Activated naive CD4-positive, alpha-beta T cell treated with anti-CD3 and anti-CD28 coated beads, Interleukin-2, amount 10 ng/mL, durations not matched to agents 7 days and 5 days (primary cell): ENCODE measurements around the gene ID3.

Experiments
- CTCF ChIA-PET: fragments of 350-600 bp; sonication (Branson Sonifier 250); formaldehyde crosslinking; loops from one replicate; lab custom pipeline; 2021; ENCODE audit warnings: antibody characterized with exemption; lab: Charles Lee
- DNase-seq: peaks from one replicate; pipeline ENCODE4 v3.0.0-alpha.2; 2020
- H3K27ac Mint-ChIP-seq: one replicate; pipeline ENCODE4 v1.8.0; 2021; ENCODE audit warnings: mild to moderate bottlenecking, moderate library complexity, mixed read lengths
- H3K27me3 Mint-ChIP-seq: one replicate; pipeline ENCODE4 v1.8.0; 2021; ENCODE audit warnings: mild to moderate bottlenecking, mixed read lengths
- H3K36me3 Mint-ChIP-seq: one replicate; pipeline ENCODE4 v1.8.0; 2021; ENCODE audit warnings: mixed read lengths
- H3K4me1 Mint-ChIP-seq: one replicate; pipeline ENCODE4 v1.8.0; 2021; ENCODE audit warnings: mixed read lengths
- H3K4me3 Mint-ChIP-seq: one replicate; pipeline ENCODE4 v1.8.0; 2021; ENCODE audit warnings: mild to moderate bottlenecking, moderate library complexity, mixed read lengths
- H3K9me3 Mint-ChIP-seq: one replicate; pipeline ENCODE4 v1.8.0; 2021; ENCODE audit warnings: mixed read lengths

ID3 gene

DNA sequence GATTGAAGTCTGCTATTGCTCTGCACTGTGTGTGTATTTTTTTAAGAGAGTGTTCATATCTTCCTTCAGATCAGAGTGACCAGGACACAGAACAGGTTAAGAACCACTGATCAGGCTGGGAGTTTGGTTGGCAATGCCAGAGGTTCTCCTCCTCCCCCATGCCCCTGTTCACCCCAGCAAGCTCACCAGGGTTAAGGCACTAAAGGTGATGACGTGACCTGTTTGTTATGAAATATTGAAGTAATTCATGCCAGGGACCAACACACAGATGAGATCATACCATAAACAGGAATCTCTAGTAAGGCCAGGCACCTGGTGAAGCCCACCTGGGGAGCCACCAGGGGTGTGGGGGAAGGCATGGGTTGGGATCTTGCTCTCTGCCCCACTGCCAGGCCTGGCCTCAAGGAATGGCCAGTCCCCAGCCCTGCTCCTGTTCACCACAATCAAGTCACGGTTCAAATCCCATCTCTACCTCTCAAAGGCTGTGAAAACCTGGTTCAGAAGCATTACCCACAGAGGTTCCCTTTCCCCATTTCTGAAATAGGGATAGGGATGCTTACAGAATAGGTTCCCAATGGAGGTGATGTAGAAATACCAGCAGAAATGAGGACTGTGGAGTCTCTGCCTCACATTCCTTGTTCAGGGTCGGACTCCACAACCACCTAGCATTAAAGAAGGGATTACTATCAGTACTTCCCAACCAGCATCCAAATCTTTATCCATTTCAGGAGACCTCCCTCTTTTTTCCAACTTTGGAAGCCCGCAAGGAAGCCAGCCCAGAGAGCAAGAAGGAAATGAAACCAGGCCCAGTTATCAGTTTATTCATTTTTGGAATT is 2.4 kb downstream of the ID3 start:
- Mint-ChIP-seq H3K4me1 (peaks cover 67% of the 10 kb centered on the region), H3K4me3 (peak overlapping the region; percentile 90), H3K27me3 (peaks cover 43% of the 10 kb centered on the region), H3K9me3 (no peaks in the 10 kb centered on the region), H3K36me3 (peaks cover 12% of the 10 kb centered on the region), H3K27ac (peak overlapping the region; percentile 88)
- DNase-seq = no peak
- CTCF ChIA-PET = interaction anchor here (0.6 to 22.3 kb wide), 11 partner anchors 9 to 77 kb away, joined by 3 to 715 read pairs (median 4); no protein-coding TSS in a partner anchor

- Mint-ChIP-seq H3K27me3 (peaks cover 39% of the 10 kb centered on the region), H3K27ac (peak overlapping the region; percentile 88), H3K4me3 (peak overlapping the region; percentile 90), H3K9me3 (no peaks in the 10 kb centered on the region), H3K4me1 (peaks cover 66% of the 10 kb centered on the region), H3K36me3 (peaks cover 12% of the 10 kb centered on the region)
- CTCF ChIA-PET = interaction anchor here (0.6 to 22.3 kb wide), 8 partner anchors 9 to 78 kb away, joined by 3 to 715 read pairs (median 11); no protein-coding TSS in a partner anchor
- no peak for DNase-seq
These were observed 3.2 kb downstream of the ID3 start for GRCh38 chr1:23555986-23556634.

DNA sequence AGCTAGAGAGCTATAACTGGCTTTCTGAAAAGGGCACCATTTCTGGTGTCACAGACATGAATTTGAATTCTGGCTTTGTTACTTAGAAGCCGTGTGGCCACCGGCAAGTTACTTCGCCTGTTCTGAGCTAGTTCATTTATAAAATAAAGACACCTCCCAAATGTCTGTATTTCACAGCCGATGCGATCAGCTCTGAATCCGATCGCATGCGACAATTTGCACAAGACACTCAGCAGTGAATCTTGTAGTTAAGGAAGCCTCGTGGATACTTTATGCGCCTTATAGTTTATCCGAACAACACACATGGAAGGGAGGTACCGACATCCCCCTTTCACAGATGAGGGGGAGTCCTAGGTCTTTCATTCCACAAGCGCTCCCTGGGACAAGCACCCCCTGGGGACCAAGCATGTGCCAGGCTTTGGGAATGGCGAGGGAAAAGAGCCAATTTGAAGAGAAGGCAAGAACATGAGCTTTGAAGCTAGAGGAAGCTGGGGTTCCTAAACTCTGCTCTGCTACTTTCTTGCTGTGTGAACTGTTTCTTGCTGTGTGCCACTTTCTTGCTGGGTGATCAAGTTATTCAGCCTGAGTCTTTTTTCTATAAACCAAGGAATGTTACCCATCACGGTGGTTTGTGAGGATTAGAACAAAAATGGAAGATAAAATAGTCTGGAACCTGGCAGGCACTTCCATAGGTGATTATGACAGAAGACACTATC is 3.9 kb downstream of the ID3 start:
- Mint-ChIP-seq H3K9me3 (no peaks in the 10 kb centered on the region), H3K4me3 (peak overlapping the region; percentile 90)
- CTCF ChIA-PET = interaction anchor here (0.7 to 22.3 kb wide), 11 partner anchors 9 to 94 kb away, joined by 3 to 715 read pairs (median 9); no protein-coding TSS in a partner anchor

DNA sequence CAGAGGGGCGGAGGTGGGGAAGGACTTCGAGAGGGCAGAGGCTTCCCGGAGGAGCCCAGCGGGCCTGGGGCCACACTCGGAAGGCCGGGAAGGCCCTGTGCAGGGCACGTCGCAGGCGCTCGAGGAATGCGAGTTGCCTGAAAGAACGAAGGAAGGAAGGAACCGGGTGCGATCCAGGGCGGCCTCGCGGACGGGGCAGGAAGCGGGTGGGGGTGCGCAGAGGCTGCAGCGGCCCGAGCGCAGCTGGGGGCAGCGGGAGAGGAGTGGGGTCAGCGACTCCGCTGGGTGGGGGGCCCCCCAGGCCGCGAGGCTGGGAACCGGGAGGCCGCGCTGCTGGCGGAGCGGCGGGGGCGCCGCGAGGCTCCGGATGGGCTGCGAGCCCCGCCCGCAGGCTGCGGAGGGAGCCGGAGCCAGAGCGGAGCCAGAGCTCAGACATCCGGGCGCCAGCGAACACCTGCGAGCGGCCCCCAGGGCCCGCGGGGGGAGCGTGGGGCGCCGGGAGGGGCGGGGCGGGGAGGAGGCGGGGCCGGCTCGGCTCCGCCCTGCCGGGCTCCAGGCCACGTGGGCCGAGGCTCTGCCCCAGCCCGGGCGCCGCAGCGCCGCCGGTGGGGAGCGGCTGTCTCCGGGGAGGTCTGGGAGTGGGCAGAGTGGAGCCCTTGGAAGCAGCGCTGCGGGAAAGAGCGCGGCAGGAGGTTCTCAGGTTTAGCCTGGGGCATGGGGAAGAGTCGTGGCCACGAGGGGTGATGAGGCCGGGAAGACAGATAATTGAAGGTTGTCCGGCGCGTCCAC is 4.6 kb downstream of the ID3 start:
- Mint-ChIP-seq H3K27ac (peak overlapping the region; percentile 91), H3K4me3 (peak overlapping the region; percentile 90), H3K4me1 (peaks cover 51% of the 10 kb centered on the region), H3K9me3 (no peaks in the 10 kb centered on the region), H3K36me3 (peaks cover 12% of the 10 kb centered on the region), H3K27me3 (peaks cover 32% of the 10 kb centered on the region)
- peak; percentile 88 for DNase-seq
- CTCF ChIA-PET = interaction anchor here (0.6 to 22.3 kb wide), 12 partner anchors 9 to 95 kb away, joined by 3 to 715 read pairs (median 6); no protein-coding TSS in a partner anchor

More for the DNA sequence above, 3.9 kb downstream of the ID3 start:
- Mint-ChIP-seq H3K27ac (peak overlapping the region; percentile 88), H3K27me3 (peaks cover 39% of the 10 kb centered on the region), H3K4me1 (peaks cover 59% of the 10 kb centered on the region), H3K36me3 (peaks cover 12% of the 10 kb centered on the region)
- DNase-seq = no peak

- Mint-ChIP-seq H3K27me3 (peaks cover 28% of the 10 kb centered on the region), H3K27ac (peak overlapping the region; percentile 91), H3K36me3 (peaks cover 12% of the 10 kb centered on the region), H3K9me3 (no peaks in the 10 kb centered on the region), H3K4me3 (peak overlapping the region; percentile 80), H3K4me1 (peaks cover 48% of the 10 kb centered on the region)
- CTCF ChIA-PET = interaction anchor here (0.6 to 22.3 kb wide), 7 partner anchors 9 to 80 kb away, joined by 3 to 715 read pairs (median 11); no protein-coding TSS in a partner anchor
- peak; percentile 26 for DNase-seq
These were observed 5.2 kb downstream of the ID3 start for GRCh38 chr1:23554127-23554480.

DNA sequence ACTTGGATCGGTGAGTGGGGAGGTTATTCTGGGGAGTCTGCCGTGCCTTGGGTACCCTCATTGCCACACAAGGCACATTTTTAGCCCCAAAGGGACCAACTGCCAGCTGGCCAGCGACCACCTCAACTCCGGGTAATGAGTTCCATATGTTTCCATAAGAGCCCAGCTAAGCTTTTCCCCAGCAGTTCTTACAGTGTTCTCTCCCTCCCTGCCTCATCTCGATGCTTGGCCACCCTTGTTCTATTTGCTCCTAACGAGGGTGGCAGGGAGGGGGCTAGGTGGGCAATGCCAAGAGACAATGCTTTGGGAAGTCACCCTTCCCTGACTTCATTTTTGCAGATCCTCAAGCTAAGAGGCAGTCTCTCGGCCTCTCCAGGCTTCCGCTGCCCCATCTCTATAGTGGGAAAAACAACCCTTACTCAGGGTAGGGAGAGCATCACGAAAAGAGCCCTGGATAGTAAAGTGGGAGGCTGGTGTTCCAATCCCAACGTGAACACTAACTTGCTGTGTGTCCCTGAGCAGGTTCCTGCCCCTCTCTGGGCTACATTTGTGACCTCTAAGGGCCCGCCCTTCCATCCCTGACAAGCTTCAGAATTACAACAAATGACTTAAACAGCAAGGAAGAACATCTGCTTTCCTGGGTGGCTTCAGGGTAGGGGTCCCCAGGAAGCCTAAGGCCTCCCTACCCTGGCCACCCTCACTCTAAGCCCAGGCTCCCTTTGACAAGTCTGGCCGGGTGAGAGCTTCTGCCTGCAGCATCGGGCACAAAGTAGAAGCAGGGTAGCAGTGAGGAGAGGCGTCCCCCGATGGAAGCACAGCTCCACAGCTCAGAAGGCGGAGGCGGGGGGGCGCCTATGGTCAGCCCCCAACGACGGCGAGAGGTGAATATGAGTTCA is 5.8 kb downstream of the ID3 start:
- peaks cover 12% of the 10 kb centered on the region for H3K36me3 Mint-ChIP-seq
- CTCF ChIA-PET = interaction anchor here (0.8 to 22.3 kb wide), 5 partner anchors 8 to 81 kb away, joined by 3 to 715 read pairs (median 11); no protein-coding TSS in a partner anchor
- H3K9me3 Mint-ChIP-seq = no peaks in the 10 kb centered on the region
- DNase-seq = no peak
- H3K4me1 Mint-ChIP-seq = peaks cover 48% of the 10 kb centered on the region
- H3K27ac Mint-ChIP-seq = peak overlapping the region; percentile 91
- peaks cover 28% of the 10 kb centered on the region for H3K27me3 Mint-ChIP-seq
- H3K4me3 Mint-ChIP-seq = peak overlapping the region; percentile 80

DNA sequence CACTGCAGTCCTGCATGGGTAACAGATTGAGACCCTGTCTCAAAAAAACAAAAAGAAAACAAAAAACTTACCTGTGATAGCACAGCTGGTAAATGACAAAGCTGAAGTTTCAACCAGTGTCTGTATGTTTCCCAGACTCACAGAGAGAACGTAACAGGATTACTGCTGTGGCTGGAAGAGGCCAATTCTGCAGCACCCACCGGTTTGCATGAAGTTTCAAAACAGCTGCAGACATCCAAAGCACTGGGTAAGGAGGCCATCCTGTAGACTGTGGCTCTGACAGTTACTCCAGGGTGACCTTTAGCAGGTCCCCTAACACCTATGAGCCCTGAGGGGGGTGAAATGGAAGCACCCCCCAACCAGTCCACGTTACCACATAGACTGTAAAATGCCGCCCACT is 7.5 kb downstream of the ID3 start:
- Mint-ChIP-seq H3K27me3 (peaks cover 31% of the 10 kb centered on the region), H3K4me3 (no peak overlapping the region), H3K27ac (no peak overlapping the region), H3K9me3 (no peaks in the 10 kb centered on the region), H3K36me3 (peaks cover 3% of the 10 kb centered on the region), H3K4me1 (peaks cover 38% of the 10 kb centered on the region)
- no peak for DNase-seq
- CTCF ChIA-PET = interaction anchor here (0.9 to 22.3 kb wide), 2 partner anchors 12 to 82 kb away, joined by 3 to 715 read pairs; no protein-coding TSS in a partner anchor

DNA sequence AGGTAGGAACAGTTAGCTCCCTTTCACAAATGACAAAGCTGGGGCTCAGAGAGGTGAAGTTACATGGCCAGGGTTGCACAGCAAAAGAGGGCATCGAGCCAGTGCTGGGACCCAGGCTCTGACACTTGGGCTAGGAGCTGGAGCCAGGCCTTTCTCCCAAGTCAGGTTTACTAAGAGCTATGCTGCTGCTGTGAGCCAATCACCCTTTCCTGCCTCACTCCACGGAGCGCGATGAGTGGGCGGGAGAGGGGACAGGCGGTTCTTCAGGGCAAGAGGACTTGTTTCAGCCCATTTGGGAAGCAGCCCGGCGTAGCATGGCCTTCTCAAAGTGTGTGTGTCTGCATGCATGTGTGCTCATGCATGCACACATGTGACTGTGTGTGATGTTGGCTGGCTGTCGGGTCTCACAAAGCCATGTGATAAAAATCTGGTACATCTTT is 10.6 kb downstream of the ID3 start:
- Mint-ChIP-seq H3K36me3 (no peaks in the 10 kb centered on the region), H3K9me3 (no peaks in the 10 kb centered on the region), H3K27me3 (peaks cover 36% of the 10 kb centered on the region), H3K4me1 (peaks cover 13% of the 10 kb centered on the region), H3K27ac (no peak overlapping the region), H3K4me3 (no peak overlapping the region)
- no peak for DNase-seq
- CTCF ChIA-PET = interaction anchor here (0.8 to 22.3 kb wide), 5 partner anchors 52 to 116 kb away, joined by 3 to 715 read pairs (median 4); no protein-coding TSS in a partner anchor

- no peaks in the 10 kb centered on the region for H3K36me3 Mint-ChIP-seq
- peaks cover 25% of the 10 kb centered on the region for H3K27me3 Mint-ChIP-seq
- no peak for DNase-seq
- no peaks in the 10 kb centered on the region for H3K9me3 Mint-ChIP-seq
- peaks cover 8% of the 10 kb centered on the region for H3K4me1 Mint-ChIP-seq
- no peak overlapping the region for H3K27ac Mint-ChIP-seq
- CTCF ChIA-PET = interaction anchor here (0.9 to 22.3 kb wide), 3 partner anchors 50 to 118 kb away, joined by 3 to 715 read pairs (median 16); no protein-coding TSS in a partner anchor
- H3K4me3 Mint-ChIP-seq = no peak overlapping the region
These were observed 12.3 kb downstream of the ID3 start for GRCh38 chr1:23546897-23547584.

DNA sequence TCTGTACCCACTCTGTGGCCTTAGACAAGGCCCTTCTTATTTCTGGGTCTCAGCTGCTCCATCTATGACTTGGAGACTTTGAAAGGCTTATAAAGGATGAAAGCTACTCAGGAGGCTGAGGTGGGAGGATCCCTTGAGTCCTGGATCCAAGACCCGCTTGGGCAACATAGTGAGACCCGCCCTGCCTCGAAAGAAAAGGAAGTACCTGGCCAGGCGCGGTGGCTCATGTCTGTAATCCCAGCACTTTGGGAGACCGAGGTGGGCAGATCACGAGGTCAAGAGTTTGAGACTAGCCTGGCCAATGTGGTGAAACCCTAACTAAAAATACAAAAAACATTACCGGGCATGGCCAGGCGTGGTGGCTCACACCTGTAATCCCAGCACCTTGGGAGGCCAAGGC is 13.4 kb downstream of the ID3 start:
- no peak for DNase-seq
- Mint-ChIP-seq H3K4me3 (no peak overlapping the region), H3K27me3 (peaks cover 20% of the 10 kb centered on the region), H3K9me3 (no peaks in the 10 kb centered on the region), H3K4me1 (peaks cover 9% of the 10 kb centered on the region), H3K36me3 (no peaks in the 10 kb centered on the region), H3K27ac (no peak overlapping the region)
- CTCF ChIA-PET = interaction anchor here (1.1 to 22.3 kb wide), 13 partner anchors 9 to 120 kb away, joined by 3 to 715 read pairs (median 8); partner anchors contain the start of gene ID3

DNA sequence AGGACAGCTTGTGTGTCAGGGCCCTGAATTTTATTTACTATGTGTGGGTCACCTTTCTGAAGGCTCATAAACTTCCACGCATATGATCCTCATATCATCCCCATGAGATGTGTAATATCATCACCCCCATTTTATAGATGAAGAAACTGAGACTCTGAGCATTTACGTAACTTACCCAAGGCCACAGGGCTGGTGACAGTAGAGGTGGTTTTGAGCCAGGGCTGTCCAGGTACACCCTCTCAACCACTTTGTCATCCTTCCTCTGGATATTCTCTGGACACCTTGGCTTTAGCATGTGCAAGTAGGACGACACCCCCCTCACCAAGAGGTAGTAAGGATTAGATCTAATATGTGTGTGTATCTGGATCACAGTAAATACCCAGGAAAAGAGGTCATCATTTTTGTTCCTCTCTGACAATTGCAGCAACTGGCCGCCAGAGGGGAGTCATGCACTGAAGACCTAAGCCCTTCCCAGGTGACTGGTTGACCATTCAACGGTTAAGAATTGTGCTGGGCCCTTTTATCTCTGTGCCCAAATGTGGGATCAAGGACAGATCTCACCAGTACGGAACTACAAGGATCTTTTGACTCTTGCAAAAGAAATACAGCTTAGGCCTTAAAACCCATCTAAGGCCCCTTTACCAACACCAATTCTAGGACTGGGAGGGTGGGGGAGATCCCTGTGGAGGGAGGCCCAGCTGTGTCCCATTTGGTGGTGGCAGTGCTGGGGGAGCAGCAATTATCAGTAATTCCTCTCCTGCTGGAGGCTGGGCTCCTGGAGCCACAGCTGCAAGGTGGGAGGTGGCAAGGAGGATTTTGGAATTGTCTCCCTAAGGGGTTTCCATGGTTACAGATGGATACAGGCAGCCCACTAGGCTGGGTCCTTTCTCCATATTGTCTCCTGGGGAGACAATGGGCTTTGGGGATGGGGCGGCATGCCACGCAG is 14.6 kb downstream of the ID3 start:
- CTCF ChIA-PET = interaction anchor here (0.7 to 22.3 kb wide), 26 partner anchors 10 to 372 kb away, joined by 3 to 715 read pairs (median 4); partner anchors contain the start of genes E2F2 and ID3
- Mint-ChIP-seq H3K9me3 (no peaks in the 10 kb centered on the region), H3K4me3 (no peak overlapping the region), H3K27me3 (peaks cover 19% of the 10 kb centered on the region), H3K36me3 (no peaks in the 10 kb centered on the region), H3K27ac (no peak overlapping the region), H3K4me1 (peaks cover 17% of the 10 kb centered on the region)
- DNase-seq = peak; percentile 80
